Left lobe of liver (tissue), 2 donors: ENCODE data around the gene SLC6A19. TPM values are rescaled to one million over a fixed set of nuclear protein-coding genes. Genes with fewer than 3 reads are reported as not detected.

Experiments
- ATAC-seq: fragments of 200-7000 bp; cut with Tn5 transposase; one replicate; pipeline ENCODE4 v1.9.1; 2020; ENCODE audit warnings: mild to moderate bottlenecking, moderate library complexity
- DNase-seq: peaks from one replicate; pipeline ENCODE4 v3.0.0-alpha.2; 2020; ENCODE audit warnings: low spot score
- total RNA-seq: library from RNA; stranded (reverse); gene quantifications from one replicate; pipeline ENCODE4 v1.2.1, GENCODE V29; 2021
- donor health status: DM: no; HTN: no; CAD: no; lungs with moderate emphysema.
- donor health status: DM: no; HTN: yes; CAD: no.

Gene SLC6A19
- total RNA-seq, 1 donor from 2014 or later = 0.73 TPM

DNA sequence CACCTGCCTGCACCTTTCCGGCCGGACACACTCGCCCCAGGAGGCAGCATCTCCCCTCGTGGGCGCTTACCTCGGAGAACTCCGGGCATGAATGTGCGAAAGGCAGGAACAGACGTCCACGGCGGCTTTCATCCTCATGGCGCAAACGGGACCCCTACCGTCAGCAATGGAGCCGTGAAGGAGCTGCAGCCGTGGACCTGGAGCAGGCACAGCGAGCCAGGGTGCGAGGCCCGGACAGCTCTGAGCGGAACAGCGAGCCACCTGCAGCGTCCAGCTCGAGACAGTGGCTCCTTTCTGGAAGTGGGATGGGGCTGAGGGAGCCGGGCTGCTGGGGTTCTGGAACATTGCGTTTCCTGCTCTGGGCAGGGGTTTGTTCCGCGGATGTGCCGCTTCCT, 7.8 kb upstream of the SLC6A19 start:
- no peak for DNase-seq
- ATAC-seq = no peak

GRCh38 chr5:1194378-1194777, 7.0 kb upstream of the SLC6A19 start:
- ATAC-seq = no peak
- DNase-seq = no peak

- DNase-seq (no peak), ATAC-seq (no peak)
These were observed 6.0 kb upstream of the SLC6A19 start for GRCh38 chr5:1195439-1195838.

DNA sequence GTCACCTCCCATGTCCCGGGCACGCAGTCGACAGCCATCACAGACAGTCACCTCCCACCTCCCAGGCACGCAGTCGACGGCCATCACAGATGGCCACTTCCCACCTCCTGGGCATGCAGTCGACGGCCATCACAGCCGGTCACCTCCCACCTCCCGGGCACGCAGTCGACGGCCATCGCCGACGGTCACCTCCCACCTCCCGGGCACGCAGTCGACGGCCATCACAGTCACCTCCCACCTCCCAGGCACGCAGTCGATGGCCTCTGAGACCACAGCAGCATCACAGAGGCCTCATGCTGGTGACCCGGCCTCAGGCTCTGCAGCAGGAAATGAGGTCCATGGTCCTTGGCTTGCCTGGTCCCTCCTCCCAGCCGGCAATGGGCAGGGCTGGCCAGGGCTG, 5.5 kb upstream of the SLC6A19 start:
- DNase-seq = no peak
- ATAC-seq = no peak

- no peak for DNase-seq
- ATAC-seq = no peak
These were observed 4.8 kb upstream of the SLC6A19 start for GRCh38 chr5:1196562-1196961.

DNA sequence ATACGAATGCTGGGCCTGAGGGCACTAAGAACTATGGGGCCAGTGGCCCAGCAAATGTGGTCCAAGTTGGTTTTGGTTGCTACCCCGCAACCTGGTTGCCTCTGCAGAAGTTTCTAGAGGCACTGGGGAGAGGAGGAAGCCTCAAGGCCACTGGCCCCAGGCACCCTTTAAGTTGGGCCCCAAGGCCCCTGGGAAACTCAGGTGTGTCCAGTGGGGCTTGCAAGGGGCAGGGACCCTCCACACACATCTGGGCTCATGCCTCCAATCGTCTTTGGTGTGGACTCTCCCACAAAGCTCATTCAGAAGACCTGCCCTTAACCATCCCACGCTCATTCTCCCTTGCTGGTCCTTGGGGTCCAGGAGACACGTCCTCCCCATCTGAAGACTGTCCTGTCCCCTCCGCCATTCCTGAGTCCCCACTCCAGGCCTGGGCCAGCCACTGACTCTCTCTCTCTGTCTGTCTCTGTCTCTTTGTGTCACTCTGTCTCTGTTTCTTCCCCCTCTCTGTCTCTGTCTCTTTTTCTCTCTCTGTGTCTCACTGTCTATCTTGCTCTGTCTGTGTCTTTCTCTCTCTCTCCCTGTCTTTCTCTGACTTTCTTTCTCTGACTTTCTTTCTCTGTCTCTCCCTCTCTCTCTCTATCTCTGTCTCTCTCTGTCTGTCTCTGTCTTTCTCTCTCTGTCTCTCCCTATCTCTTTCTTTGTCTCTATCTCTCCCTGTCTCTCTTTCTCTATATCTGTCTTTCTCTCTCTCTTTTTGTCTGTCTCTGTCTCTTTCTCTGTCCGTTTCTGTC, 3.3 kb upstream of the SLC6A19 start:
- DNase-seq = no peak
- no peak for ATAC-seq

DNA sequence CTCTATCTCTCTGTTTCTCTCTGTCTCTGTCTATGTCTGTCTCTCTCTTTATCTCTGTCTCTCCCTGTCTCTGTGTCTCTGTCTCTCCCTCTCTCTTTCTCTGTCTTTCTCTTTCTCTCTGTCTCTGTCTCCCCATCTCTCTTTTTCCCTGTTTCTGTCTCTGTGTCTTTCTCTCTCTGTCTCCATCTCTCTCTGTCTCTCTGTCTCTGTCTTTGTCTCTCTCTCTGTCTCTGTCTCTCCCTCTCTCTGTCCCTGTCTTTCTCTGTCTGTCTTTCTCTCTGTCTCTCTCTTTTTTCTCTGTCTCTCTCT, 2.1 kb upstream of the SLC6A19 start:
- no peak for DNase-seq
- ATAC-seq = no peak

GRCh38 chr5:1199649-1200494, 1.5 kb upstream of the SLC6A19 start:
- DNase-seq (no peak), ATAC-seq (no peak)

GRCh38 chr5:1200495-1201326, 684 bp upstream of the SLC6A19 start:
- ATAC-seq = no peak
- DNase-seq = no peak

- no peak for DNase-seq
- ATAC-seq = no peak
These were observed 817 bp downstream of the SLC6A19 start for GRCh38 chr5:1202026-1202797.

- DNase-seq = no peak
- ATAC-seq = no peak
These were observed 1.4 kb downstream of the SLC6A19 start for GRCh38 chr5:1202798-1203185.

- ATAC-seq (no peak), DNase-seq (no peak)
These were observed 2.0 kb downstream of the SLC6A19 start for GRCh38 chr5:1203311-1203967.

DNA sequence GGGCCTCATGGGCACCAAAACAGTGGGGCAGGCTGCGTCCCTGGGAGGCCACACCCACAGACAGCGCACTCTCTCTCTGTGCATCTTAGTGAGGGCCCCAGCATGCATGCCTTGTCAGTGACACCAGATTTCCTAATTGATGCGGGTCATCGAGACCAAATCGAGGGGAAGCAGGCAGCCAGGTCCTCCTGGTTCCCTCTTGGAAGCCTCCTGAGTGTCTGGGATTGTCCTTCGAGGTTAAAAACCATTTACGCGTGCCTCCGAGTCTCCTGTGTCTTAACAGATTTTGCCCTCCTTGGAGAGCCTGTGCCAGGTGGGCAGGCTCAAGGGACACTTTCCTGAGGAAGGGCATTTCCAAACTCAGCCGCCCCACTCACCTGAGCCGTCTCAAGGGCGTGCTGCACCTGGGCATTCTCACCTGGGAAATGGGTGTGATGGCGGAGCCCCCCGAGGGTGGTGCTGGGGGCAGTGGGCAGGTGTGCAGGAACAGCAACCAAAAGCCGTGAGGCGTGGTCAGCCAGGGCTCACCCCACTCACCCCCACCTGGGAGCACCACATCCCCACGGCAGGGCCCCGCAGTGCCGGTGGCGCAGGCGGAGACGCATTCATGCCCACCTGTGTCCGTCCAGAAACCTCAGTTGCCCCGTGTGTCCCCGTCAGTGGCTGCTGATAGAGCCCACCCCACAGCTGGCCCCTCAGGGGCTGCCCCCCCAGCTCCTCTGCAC, 2.7 kb downstream of the SLC6A19 start:
- ATAC-seq (no peak), DNase-seq (no peak)

DNA sequence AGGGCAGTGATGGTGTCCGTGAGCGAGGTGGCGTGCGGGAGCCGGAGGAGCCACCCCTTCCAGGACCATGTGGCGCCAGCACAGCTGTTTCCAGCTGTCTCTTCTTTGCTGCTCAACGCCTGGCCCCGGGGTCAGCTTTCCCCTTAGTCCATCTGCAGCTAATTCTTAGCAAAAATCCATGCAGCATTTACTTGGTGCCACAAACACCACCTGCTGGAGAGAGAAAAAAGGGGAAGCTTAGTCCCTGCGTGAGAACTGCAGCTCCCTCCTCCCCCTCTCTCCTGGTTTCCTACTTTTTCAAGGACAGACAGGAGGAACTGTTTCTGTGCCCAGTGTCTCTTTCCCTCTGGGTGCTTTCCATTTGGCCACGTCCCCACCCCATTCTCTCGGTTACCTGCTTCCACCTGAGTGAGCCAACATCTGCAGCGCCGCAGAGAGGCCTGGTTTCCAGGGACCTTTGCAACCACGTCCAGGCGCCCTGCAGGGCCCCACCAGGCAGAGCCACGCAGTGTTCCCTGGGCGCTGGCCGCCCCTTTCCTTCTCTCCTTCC, 3.4 kb downstream of the SLC6A19 start:
- DNase-seq (no peak), ATAC-seq (peak; percentile 80)

- ATAC-seq (no peak), DNase-seq (no peak)
These were observed 4.1 kb downstream of the SLC6A19 start for GRCh38 chr5:1205255-1206180.

DNA sequence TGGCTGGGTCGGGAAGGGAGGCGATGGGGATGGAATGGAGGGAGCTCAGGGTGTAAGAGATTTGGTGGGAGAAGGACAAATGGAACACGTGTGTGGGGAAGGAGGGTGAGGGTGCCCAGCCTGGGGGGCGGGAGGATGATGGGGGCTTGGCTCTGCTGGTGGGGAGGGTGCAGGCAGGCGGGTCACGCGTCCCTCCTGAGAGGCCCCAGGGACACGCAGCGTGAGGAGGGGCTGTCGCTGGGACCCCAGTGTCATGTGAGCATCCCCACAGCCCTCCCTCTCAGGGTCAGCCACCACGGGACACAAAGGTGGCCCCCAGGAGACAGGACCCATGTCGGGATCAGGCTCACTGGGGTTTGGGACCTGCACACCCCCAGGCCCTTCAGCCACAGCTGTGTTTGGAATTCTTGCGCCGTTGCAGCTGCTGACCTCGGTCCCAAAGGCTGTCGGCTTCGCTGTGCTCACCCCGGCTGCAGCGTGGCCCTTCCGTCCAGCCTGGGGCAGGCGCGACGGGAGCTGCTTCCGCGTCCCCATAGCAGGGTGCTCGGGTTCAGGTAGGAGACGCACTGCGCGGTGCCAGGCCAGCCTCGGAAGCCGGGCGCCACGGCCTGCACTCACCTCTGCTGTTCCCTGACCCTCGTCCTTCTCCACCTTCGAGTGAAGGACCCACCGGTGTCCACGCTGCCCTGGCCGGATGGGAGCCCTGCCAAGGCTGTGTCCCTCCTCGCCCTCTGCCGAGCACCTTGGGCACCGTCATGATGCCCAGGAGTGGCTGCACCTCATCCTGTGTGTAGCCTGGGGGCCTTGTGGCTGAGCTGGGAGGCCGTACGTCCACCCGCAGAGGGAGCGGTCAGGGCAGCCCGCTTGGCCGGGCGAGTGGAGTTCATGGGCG, 5.4 kb downstream of the SLC6A19 start:
- ATAC-seq = no peak
- no peak for DNase-seq

- DNase-seq (no peak), ATAC-seq (no peak)
These were observed 6.2 kb downstream of the SLC6A19 start for GRCh38 chr5:1207555-1207954.
